ENCODE results near the gene LSM6.

The LSM6 gene

DNA sequence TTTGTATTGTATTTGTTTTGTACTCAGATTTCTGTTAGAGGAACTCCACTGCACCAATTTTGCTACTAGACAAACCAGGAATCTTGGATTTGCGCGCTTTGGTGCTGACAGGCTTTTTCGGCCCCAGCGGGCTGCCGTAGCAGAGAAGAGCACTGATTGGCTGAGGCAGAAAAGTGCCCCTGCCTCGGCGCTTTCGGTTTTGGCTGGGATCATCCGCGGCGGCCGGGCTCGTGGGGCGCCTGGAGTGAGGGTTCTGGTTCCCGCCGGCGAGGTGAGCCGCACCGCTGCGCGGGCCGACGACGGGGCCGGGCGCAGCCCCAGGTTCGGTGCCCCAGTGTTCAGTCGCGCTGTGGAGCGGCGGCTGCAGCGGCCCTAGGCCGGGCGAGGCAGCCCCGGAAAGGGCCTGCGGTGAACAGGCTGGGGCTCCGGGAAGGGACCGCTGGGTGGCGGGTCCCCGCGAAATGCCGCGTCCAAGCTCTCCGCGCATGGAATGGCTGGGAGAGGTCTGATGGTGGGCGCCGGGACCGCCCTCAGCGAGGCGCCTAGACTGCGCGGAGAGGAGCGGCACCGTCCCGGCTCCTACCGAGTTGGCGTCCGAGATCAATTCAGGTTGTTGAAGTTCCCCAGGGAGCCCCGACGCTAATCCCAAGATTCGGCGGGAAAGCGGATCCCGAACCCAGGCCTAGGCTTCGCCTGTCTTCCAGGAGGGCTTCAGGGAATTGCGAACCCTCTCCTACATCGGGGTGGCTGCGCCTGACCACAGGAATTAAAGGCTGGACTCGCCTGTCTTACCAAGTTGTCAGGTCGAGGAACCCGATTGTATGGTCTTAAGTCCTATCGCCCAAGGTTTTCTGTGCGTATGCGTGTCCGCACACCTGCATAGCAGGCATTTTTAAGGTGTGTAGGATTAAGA lies at the start of gene LSM6:
LSM6 (plus strand) TSS at position 178 of the 913 bp plus-strand sequence. CDS start 7,204 bp downstream, outside the sequence.
- Histone ChIP-seq H3K9me3 (ENCODE audit: control insufficient read depth, insufficient read depth, low read length) (no peaks in the 10 kb centered on the region), H3K4me1 (ENCODE audit: insufficient read depth, low read length) (peaks cover 11% of the 10 kb centered on the region; the same call in 1 of the 2 replicates), H3K9ac (ENCODE audit: low read depth, low read length) (peak within 1 kb of the TSS; percentile 93), H3K36me3 (ENCODE audit: insufficient read depth, low read length) (no peaks in the 10 kb centered on the region)

GRCh38 chr4:146132445-146132844 lies 43.1 kb upstream of the LSM6 start:
- H3K4me1 ChIP-seq (ENCODE audit: insufficient read depth, low read length), result no peaks in the 10 kb centered on the region
- H3K36me3 ChIP-seq (ENCODE audit: insufficient read depth, low read length), result no peaks in the 10 kb centered on the region
- no peaks in the 10 kb centered on the region for H3K9me3 ChIP-seq (ENCODE audit: control insufficient read depth, insufficient read depth, low read length)
- no peak overlapping the region for H3K9ac ChIP-seq (ENCODE audit: low read depth, low read length)

GRCh38 chr4:146134761-146135445 lies 40.6 kb upstream of the LSM6 start:
- Histone ChIP-seq H3K9ac (ENCODE audit: low read depth, low read length) (no peak overlapping the region), H3K4me1 (ENCODE audit: insufficient read depth, low read length) (no peaks in the 10 kb centered on the region)

DNA sequence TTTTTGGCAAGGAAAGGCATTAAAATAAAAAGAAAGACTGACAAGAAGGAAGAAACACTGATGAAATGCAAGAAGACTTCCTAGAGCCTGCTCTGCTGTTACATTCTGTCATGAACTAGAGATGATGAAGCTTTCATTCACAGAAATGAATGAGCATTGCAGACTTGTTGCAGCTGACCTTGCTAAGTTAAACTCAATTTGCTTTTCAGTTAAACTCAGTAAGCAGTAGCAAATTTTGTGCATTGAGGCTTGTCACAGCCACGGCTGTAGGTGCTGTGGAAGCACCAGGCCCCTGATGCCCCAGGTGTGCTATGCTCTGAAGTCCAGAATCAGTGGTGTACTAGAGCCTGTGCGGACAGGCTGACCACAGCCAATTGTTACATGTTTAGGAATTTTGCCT lies 39.6 kb upstream of the LSM6 start:
- no peak overlapping the region for H3K9ac ChIP-seq (ENCODE audit: low read depth, low read length)
- H3K36me3 ChIP-seq (ENCODE audit: insufficient read depth, low read length), result no peaks in the 10 kb centered on the region
- no peaks in the 10 kb centered on the region for H3K9me3 ChIP-seq (ENCODE audit: control insufficient read depth, insufficient read depth, low read length)
- no peaks in the 10 kb centered on the region for H3K4me1 ChIP-seq (ENCODE audit: insufficient read depth, low read length)

More at GRCh38 chr4:146134761-146135445, 40.6 kb upstream of the LSM6 start:
- Histone ChIP-seq H3K36me3 (ENCODE audit: insufficient read depth, low read length) (no peaks in the 10 kb centered on the region), H3K9me3 (ENCODE audit: control insufficient read depth, insufficient read depth, low read length) (no peaks in the 10 kb centered on the region)

- H3K9ac ChIP-seq (ENCODE audit: low read depth, low read length), result no peak overlapping the region
- no peaks in the 10 kb centered on the region for H3K36me3 ChIP-seq (ENCODE audit: insufficient read depth, low read length)
- no peaks in the 10 kb centered on the region for H3K9me3 ChIP-seq (ENCODE audit: control insufficient read depth, insufficient read depth, low read length)
- H3K4me1 ChIP-seq (ENCODE audit: insufficient read depth, low read length), result no peaks in the 10 kb centered on the region
Measured at GRCh38 chr4:146142768-146143167, 32.8 kb upstream of the LSM6 start.

- H3K4me1 ChIP-seq (ENCODE audit: insufficient read depth, low read length), result no peaks in the 10 kb centered on the region
- H3K9me3 ChIP-seq (ENCODE audit: control insufficient read depth, insufficient read depth, low read length), result no peaks in the 10 kb centered on the region
- no peaks in the 10 kb centered on the region for H3K36me3 ChIP-seq (ENCODE audit: insufficient read depth, low read length)
- no peak overlapping the region for H3K9ac ChIP-seq (ENCODE audit: low read depth, low read length)
Measured at GRCh38 chr4:146143888-146144287, 31.6 kb upstream of the LSM6 start.

GRCh38 chr4:146146918-146147317 lies 28.6 kb upstream of the LSM6 start:
- no peaks in the 10 kb centered on the region for H3K9me3 ChIP-seq (ENCODE audit: control insufficient read depth, insufficient read depth, low read length)
- no peak overlapping the region for H3K9ac ChIP-seq (ENCODE audit: low read depth, low read length)
- no peaks in the 10 kb centered on the region for H3K36me3 ChIP-seq (ENCODE audit: insufficient read depth, low read length)
- H3K4me1 ChIP-seq (ENCODE audit: insufficient read depth, low read length), result no peaks in the 10 kb centered on the region

- no peaks in the 10 kb centered on the region for H3K4me1 ChIP-seq (ENCODE audit: insufficient read depth, low read length)
- no peaks in the 10 kb centered on the region for H3K36me3 ChIP-seq (ENCODE audit: insufficient read depth, low read length)
- H3K9me3 ChIP-seq (ENCODE audit: control insufficient read depth, insufficient read depth, low read length), result no peaks in the 10 kb centered on the region
- no peak overlapping the region for H3K9ac ChIP-seq (ENCODE audit: low read depth, low read length)
Measured at GRCh38 chr4:146148021-146148420, 27.5 kb upstream of the LSM6 start.

- Histone ChIP-seq H3K9ac (ENCODE audit: low read depth, low read length) (no peak overlapping the region), H3K9me3 (ENCODE audit: control insufficient read depth, insufficient read depth, low read length) (no peaks in the 10 kb centered on the region), H3K36me3 (ENCODE audit: insufficient read depth, low read length) (no peaks in the 10 kb centered on the region), H3K4me1 (ENCODE audit: insufficient read depth, low read length) (peaks cover 8% of the 10 kb centered on the region; the same call in 1 of the 2 replicates)
Measured at GRCh38 chr4:146154057-146154456, 21.5 kb upstream of the LSM6 start.

- Histone ChIP-seq H3K36me3 (ENCODE audit: insufficient read depth, low read length) (no peaks in the 10 kb centered on the region), H3K9me3 (ENCODE audit: control insufficient read depth, insufficient read depth, low read length) (no peaks in the 10 kb centered on the region), H3K9ac (ENCODE audit: low read depth, low read length) (no peak overlapping the region), H3K4me1 (ENCODE audit: insufficient read depth, low read length) (peaks cover 8% of the 10 kb centered on the region; the same call in 1 of the 2 replicates)
Measured at GRCh38 chr4:146155152-146155724, 20.3 kb upstream of the LSM6 start.

DNA sequence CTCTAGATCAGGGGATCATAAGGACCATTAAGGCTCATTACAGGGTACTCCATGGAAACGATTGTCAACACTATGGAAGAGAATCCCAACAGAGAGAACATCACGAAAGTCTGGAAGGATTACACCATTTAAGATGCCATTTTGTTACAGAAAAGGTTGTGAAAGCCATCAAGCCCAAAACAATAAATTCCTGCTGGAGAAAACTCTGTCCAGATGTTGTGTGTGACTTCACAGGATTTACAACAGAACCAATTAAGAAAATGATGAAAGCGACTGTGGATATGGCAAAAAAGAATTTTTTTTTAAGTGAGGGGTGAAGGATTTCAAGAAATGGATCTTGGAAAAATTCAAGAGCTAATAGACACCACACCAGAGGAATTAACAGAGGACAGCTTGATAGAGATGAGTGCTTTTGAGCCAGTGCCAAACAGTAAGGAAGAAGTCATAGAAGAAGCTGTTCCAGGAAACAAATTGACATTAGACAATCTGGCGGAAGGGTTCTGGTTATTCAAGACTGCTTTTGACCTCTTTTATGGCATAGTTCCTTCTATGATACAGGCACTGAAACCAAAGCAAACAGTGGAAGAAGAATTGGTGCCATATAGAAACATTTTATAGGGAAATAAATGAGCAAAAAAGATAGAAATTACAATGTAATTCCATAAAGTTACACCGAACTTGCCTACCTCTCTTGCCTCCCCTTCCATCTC lies 17.3 kb upstream of the LSM6 start:
- peaks cover 6% of the 10 kb centered on the region for H3K9me3 ChIP-seq (ENCODE audit: control insufficient read depth, insufficient read depth, low read length)
- peaks cover 8% of the 10 kb centered on the region; the same call in 1 of the 2 replicates for H3K4me1 ChIP-seq (ENCODE audit: insufficient read depth, low read length)
- no peaks in the 10 kb centered on the region for H3K36me3 ChIP-seq (ENCODE audit: insufficient read depth, low read length)
- H3K9ac ChIP-seq (ENCODE audit: low read depth, low read length), result no peak overlapping the region

GRCh38 chr4:146159384-146160058 lies 16.0 kb upstream of the LSM6 start:
- Histone ChIP-seq H3K4me1 (ENCODE audit: insufficient read depth, low read length) (no peaks in the 10 kb centered on the region), H3K36me3 (ENCODE audit: insufficient read depth, low read length) (no peaks in the 10 kb centered on the region), H3K9ac (ENCODE audit: low read depth, low read length) (no peak overlapping the region), H3K9me3 (ENCODE audit: control insufficient read depth, insufficient read depth, low read length) (peaks cover 6% of the 10 kb centered on the region)

DNA sequence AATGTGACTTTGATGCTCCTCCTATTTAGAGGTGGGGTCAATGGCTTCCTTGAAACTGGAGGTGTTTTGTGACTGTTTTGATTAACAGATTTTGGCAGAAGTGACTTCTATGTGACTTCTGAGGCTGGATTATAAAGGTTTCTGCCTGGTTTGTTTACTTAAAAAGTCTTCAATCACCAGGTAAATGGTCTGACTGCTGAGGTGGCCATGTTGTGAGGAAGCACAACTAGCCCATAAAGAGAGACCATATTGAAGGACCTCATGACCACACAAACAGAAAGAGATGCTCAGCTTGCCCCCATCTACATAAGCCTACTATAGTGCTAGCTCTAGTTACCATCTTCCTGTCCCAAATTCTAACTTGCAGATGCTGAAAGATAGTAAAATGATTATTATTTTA lies 14.3 kb upstream of the LSM6 start:
- H3K9ac ChIP-seq (ENCODE audit: low read depth, low read length), result no peak overlapping the region
- H3K4me1 ChIP-seq (ENCODE audit: insufficient read depth, low read length), result no peaks in the 10 kb centered on the region
- peaks cover 6% of the 10 kb centered on the region for H3K9me3 ChIP-seq (ENCODE audit: control insufficient read depth, insufficient read depth, low read length)
- H3K36me3 ChIP-seq (ENCODE audit: insufficient read depth, low read length), result no peaks in the 10 kb centered on the region

GRCh38 chr4:146165221-146165620 lies 10.3 kb upstream of the LSM6 start:
- H3K9me3 ChIP-seq (ENCODE audit: control insufficient read depth, insufficient read depth, low read length), result peaks cover 6% of the 10 kb centered on the region

More at GRCh38 chr4:146165221-146165620, 10.3 kb upstream of the LSM6 start:
- Histone ChIP-seq H3K36me3 (ENCODE audit: insufficient read depth, low read length) (no peaks in the 10 kb centered on the region), H3K4me1 (ENCODE audit: insufficient read depth, low read length) (no peaks in the 10 kb centered on the region), H3K9ac (ENCODE audit: low read depth, low read length) (no peak overlapping the region)

Data from ES-I3 (cell line).